Panc1 (cell line): ENCODE data around the gene BMI1. TPM values are rescaled to one million over a fixed set of nuclear protein-coding genes. Genes with fewer than 3 reads are reported as not detected.

Source experiments
- ATAC-seq: fragments of 200-7000 bp; cut with Tn5 transposase; 2 replicates; pipeline ENCODE4 v1.9.1; 2020; ENCODE audit warnings: mild to moderate bottlenecking, moderate library complexity
- BruUV-seq: library from RNA; stranded (reverse); fragments of 400-500 nt; replicated peaks from 2 replicates; lab custom pipeline; 2021; lab: Mats Ljungman, UMichigan
- CTCF ChIA-PET: fragments of 300-600 bp; sonication (Branson Sonifier 250); formaldehyde crosslinking; loops from one replicate; lab custom pipeline; 2022; ENCODE audit warnings: antibody characterized with exemption; lab: Charles Lee
- POLR2A ChIA-PET: fragments of 300-600 bp; sonication (Branson Sonifier 250); formaldehyde crosslinking; loops from one replicate; lab custom pipeline; 2022; ENCODE audit warnings: antibody characterized with exemption; lab: Charles Lee
- DNase-seq: peaks from one replicate; pipeline ENCODE4 v3.0.0-alpha.2; 2010; ENCODE audit warnings: low read depth, low spot score
- H3K27ac ChIP-seq: 2 replicates; pipeline ENCODE4 v1.5.1; 2011; ENCODE audit warnings: mild to moderate bottlenecking, low read length, inconsistent platforms
- H3K27me3 ChIP-seq: fragments of 200-500 bp; sonication (Bioruptor generic); 2 replicates; pipeline ENCODE4 v1.6.0; 2014; ENCODE audit warnings: low read length, inconsistent platforms; ENCODE audit not compliant: control insufficient read depth, insufficient read depth
- H3K36me3 ChIP-seq: fragments of 200-500 bp; sonication (Bioruptor generic); 2 replicates; pipeline ENCODE4 v1.5.1; 2014; ENCODE audit warnings: inconsistent platforms, mild to moderate bottlenecking, low read length, moderate library complexity; ENCODE audit not compliant: control insufficient read depth, insufficient read depth
- H3K4me1 ChIP-seq: 2 replicates; pipeline ENCODE4 v1.5.1; 2011; ENCODE audit warnings: inconsistent platforms, mild to moderate bottlenecking, low read length, moderate library complexity; ENCODE audit not compliant: control insufficient read depth, insufficient read depth
- H3K4me3 ChIP-seq, 2 experiments: 2 replicates each; pipeline ENCODE4 v1.5.1; 2011 to 2012; ENCODE audit warnings: low read depth in 2 of 2, low read length in 2 of 2, mild to moderate bottlenecking in 2 of 2, inconsistent platforms in 1 of 2, moderate library complexity in 1 of 2
- H3K9me3 ChIP-seq: fragments of 200-500 bp; sonication (Bioruptor generic); 2 replicates; pipeline ENCODE4 v1.5.1; 2014; ENCODE audit warnings: low read depth, mild to moderate bottlenecking, inconsistent platforms, low read length, moderate library complexity; ENCODE audit not compliant: control insufficient read depth, insufficient read depth
- POLR2AphosphoS5 ChIP-seq: IDR thresholded peaks from 2 replicates; pipeline ENCODE4 v1.6.1; 2012; ENCODE audit warnings: mild to moderate bottlenecking, low read depth, low read length, moderate library complexity
- SIN3A ChIP-seq: IDR thresholded peaks from 2 replicates; pipeline ENCODE4 v1.6.1; 2012; ENCODE audit warnings: low read depth, mild to moderate bottlenecking, low read length, moderate library complexity, borderline replicate concordance; ENCODE audit not compliant: insufficient read depth
- TCF7L2 ChIP-seq: IDR thresholded peaks from 2 replicates; pipeline ENCODE4 v1.6.1; 2011; ENCODE audit warnings: mild to moderate bottlenecking, low read depth, low read length, inconsistent platforms
- in situ Hi-C: cut with HindIII; loops from 2 replicates; pipeline ENCODE4 v1.10.0; 2016; ENCODE audit warnings: low sequenced_read_pairs, low pct_unique_long_range_greater_than_20kb
- intact Hi-C: fragments of 100-400 bp; cut with micrococcal nuclease; formaldehyde crosslinking; loops from one replicate; pipeline ENCODE4 v1.10.0; 2022; ENCODE audit not compliant: unreplicated experiment
- total RNA-seq: library from RNA; stranded (reverse); gene quantifications from one replicate; pipeline ENCODE4 v1.2.1, GENCODE V29; 2021; ENCODE audit not compliant: unreplicated experiment
- TF ChIP-seq, protein P1 (sequence below): fragments of 450-650 bp; IDR thresholded peaks from 2 replicates; pipeline ENCODE4 v1.5.1; 2017; ENCODE audit warnings: mild to moderate bottlenecking
- TF ChIP-seq, protein P2 (sequence below), 2 experiments: IDR thresholded peaks; 2 replicates each; pipeline ENCODE4 v1.6.1; 2011 to 2012; ENCODE audit warnings: low read depth in 2 of 2, control low read depth in 1 of 2, low read length in 1 of 2, mild to moderate bottlenecking in 1 of 2, moderate library complexity in 1 of 2; ENCODE audit not compliant: insufficient read depth in 1 of 2

BMI1 gene
- total RNA-seq, 1 experiment from 2014 or later = 55.1 TPM

DNA sequence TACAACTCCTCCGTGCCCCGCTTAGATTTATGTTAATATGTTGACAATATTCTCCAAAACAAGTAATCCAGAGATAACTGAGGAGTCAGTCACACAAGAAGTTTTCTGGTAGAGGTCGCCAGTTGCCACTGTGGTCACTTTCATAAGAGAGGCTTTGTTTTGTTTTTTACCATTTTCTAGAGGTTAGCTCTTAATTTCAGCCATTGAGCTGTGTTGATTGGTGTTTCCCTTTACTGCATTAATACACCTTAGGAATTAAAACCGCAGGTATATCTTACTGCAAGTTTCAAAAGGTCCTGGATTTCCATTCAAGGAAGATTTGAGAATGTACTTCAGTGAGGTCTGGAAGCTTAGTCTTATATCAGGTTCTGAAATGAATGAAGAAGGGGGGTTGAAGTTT lies 3.5 kb downstream of the BMI1 start:
- intact Hi-C loops = no loop called here
- peak overlapping the region; percentile 51 to 62; a peak in 3 of 4 replicates for H3K4me3 ChIP-seq
- H3K27me3 ChIP-seq = no peaks in the 10 kb centered on the region; the same call in 1 of the 2 replicates
- no peak for ATAC-seq
- H3K36me3 ChIP-seq = peaks cover 16% of the 10 kb centered on the region
- BruUV-seq = no TSS peak
- DNase-seq = no peak
- CTCF ChIA-PET = no interaction called here
- peaks cover 19% of the 10 kb centered on the region for H3K4me1 ChIP-seq
- no peak for TF ChIP-seq POLR2AphosphoS5
- TF ChIP-seq, protein P1, sequence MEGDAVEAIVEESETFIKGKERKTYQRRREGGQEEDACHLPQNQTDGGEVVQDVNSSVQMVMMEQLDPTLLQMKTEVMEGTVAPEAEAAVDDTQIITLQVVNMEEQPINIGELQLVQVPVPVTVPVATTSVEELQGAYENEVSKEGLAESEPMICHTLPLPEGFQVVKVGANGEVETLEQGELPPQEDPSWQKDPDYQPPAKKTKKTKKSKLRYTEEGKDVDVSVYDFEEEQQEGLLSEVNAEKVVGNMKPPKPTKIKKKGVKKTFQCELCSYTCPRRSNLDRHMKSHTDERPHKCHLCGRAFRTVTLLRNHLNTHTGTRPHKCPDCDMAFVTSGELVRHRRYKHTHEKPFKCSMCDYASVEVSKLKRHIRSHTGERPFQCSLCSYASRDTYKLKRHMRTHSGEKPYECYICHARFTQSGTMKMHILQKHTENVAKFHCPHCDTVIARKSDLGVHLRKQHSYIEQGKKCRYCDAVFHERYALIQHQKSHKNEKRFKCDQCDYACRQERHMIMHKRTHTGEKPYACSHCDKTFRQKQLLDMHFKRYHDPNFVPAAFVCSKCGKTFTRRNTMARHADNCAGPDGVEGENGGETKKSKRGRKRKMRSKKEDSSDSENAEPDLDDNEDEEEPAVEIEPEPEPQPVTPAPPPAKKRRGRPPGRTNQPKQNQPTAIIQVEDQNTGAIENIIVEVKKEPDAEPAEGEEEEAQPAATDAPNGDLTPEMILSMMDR = no peak
- TF ChIP-seq TCF7L2 = no peak
- TF ChIP-seq, protein P2, sequence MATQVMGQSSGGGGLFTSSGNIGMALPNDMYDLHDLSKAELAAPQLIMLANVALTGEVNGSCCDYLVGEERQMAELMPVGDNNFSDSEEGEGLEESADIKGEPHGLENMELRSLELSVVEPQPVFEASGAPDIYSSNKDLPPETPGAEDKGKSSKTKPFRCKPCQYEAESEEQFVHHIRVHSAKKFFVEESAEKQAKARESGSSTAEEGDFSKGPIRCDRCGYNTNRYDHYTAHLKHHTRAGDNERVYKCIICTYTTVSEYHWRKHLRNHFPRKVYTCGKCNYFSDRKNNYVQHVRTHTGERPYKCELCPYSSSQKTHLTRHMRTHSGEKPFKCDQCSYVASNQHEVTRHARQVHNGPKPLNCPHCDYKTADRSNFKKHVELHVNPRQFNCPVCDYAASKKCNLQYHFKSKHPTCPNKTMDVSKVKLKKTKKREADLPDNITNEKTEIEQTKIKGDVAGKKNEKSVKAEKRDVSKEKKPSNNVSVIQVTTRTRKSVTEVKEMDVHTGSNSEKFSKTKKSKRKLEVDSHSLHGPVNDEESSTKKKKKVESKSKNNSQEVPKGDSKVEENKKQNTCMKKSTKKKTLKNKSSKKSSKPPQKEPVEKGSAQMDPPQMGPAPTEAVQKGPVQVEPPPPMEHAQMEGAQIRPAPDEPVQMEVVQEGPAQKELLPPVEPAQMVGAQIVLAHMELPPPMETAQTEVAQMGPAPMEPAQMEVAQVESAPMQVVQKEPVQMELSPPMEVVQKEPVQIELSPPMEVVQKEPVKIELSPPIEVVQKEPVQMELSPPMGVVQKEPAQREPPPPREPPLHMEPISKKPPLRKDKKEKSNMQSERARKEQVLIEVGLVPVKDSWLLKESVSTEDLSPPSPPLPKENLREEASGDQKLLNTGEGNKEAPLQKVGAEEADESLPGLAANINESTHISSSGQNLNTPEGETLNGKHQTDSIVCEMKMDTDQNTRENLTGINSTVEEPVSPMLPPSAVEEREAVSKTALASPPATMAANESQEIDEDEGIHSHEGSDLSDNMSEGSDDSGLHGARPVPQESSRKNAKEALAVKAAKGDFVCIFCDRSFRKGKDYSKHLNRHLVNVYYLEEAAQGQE (IDR thresholded peaks at IDR 0.05; ENCODE audit: insufficient read depth in 1 of 2, low read depth in 2 of 2, low read length in 1 of 2) = no peak
- no peak for TF ChIP-seq SIN3A
- no peaks in the 10 kb centered on the region for H3K9me3 ChIP-seq
- POLR2A ChIA-PET = no interaction called here
- H3K27ac ChIP-seq = peak overlapping the region; percentile 78
- in situ Hi-C loops = no loop called here

DNA sequence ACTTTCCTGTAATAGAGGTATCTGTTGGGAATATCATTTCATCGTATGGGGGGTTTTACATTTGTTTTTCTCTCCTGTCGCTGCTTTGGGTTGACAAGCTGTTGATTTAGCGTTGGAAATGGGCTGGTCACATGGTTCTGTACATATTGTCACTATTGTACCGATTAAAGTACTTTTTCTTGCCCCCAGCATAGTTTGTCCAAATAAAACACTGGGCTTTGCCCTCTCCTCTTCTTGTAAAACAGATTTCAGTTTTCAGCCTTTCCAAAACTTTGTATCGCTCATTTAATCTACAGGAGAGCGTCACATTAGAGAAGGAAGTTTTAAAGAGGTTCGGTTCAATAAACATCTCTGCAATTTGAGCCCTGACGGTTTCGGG lies 4.0 kb downstream of the BMI1 start:
- ATAC-seq = no peak
- no TSS peak for BruUV-seq
- POLR2A ChIA-PET = no interaction called here

More for the DNA sequence above, 4.0 kb downstream of the BMI1 start:
- no peak for DNase-seq
- peaks cover 19% of the 10 kb centered on the region for H3K4me1 ChIP-seq
- H3K27ac ChIP-seq = peak overlapping the region; percentile 78
- H3K27me3 ChIP-seq = no peaks in the 10 kb centered on the region; the same call in 1 of the 2 replicates
- intact Hi-C loops (no loop called here), in situ Hi-C loops (no loop called here)
- TF ChIP-seq, protein P2 (IDR thresholded peaks at IDR 0.05; ENCODE audit: insufficient read depth in 1 of 2, low read depth in 2 of 2, low read length in 1 of 2) = no peak
- TF ChIP-seq, protein P1 = no peak
- TF ChIP-seq TCF7L2 (no peak), POLR2AphosphoS5 (no peak), SIN3A (no peak)
- no peaks in the 10 kb centered on the region for H3K9me3 ChIP-seq
- CTCF ChIA-PET = no interaction called here
- H3K4me3 ChIP-seq = peak overlapping the region; percentile 51 to 62
- peaks cover 20% of the 10 kb centered on the region for H3K36me3 ChIP-seq
